HG02840 (cell line): ENCODE measurements around the gene INTS4.
"Not testable (repeated sequence)": the region's sequence is repeated elsewhere in the genome, so short reads cannot be mapped to it uniquely, and the experiment has no call there.

Source experiments
- ATAC-seq: cut with Tn5 transposase; IDR thresholded peaks from one replicate; pipeline ENCODE4 v1.9.1; 2021; ENCODE audit warnings: mild to moderate bottlenecking, moderate library complexity, moderate number of reproducible peaks; ENCODE audit not compliant: unreplicated experiment, low FRiP score

INTS4 gene

GRCh38 chr11:77884829-77885190, 109.7 kb downstream of the INTS4 start:
- no peak for ATAC-seq

GRCh38 chr11:77884186-77884828, 110.2 kb downstream of the INTS4 start:
- ATAC-seq = no peak

- ATAC-seq = no peak
Observed at GRCh38 chr11:77883775-77884174, 110.7 kb downstream of the INTS4 start.

- ATAC-seq = no peak
Observed at GRCh38 chr11:77882396-77882795, 112.1 kb downstream of the INTS4 start.

GRCh38 chr11:77879218-77879617, 115.2 kb downstream of the INTS4 start:
- ATAC-seq = no peak

- not testable (repeated sequence) for ATAC-seq
Observed at GRCh38 chr11:77878247-77878646, 116.2 kb downstream of the INTS4 start.

- no peak for ATAC-seq
Observed at GRCh38 chr11:77876045-77876444, 118.4 kb downstream of the INTS4 start.

- no peak for ATAC-seq
Observed at GRCh38 chr11:77874206-77874605, 120.3 kb downstream of the INTS4 start.

- no peak for ATAC-seq
Observed at GRCh38 chr11:77873345-77873744, 121.1 kb downstream of the INTS4 start.

- no peak for ATAC-seq
Observed at GRCh38 chr11:77871855-77872254, 122.6 kb downstream of the INTS4 start.

- ATAC-seq = no peak
Observed at GRCh38 chr11:77868744-77869143, 125.7 kb downstream of the INTS4 start.

GRCh38 chr11:77866336-77866735, 128.1 kb downstream of the INTS4 start:
- no peak for ATAC-seq

GRCh38 chr11:77865805-77866204, 128.7 kb downstream of the INTS4 start:
- ATAC-seq = no peak

GRCh38 chr11:77861444-77861843, 133.0 kb downstream of the INTS4 start:
- not testable (repeated sequence) for ATAC-seq

GRCh38 chr11:77857906-77858457, 136.5 kb downstream of the INTS4 start:
- not testable (repeated sequence) for ATAC-seq

GRCh38 chr11:77854838-77855237, 139.6 kb downstream of the INTS4 start:
- no peak for ATAC-seq

- ATAC-seq = no peak
Observed at GRCh38 chr11:77851503-77851902, 143.0 kb downstream of the INTS4 start.

- ATAC-seq = not testable (repeated sequence)
Observed at GRCh38 chr11:77843700-77844099, 150.8 kb downstream of the INTS4 start.

- ATAC-seq = no peak
Observed at GRCh38 chr11:77842441-77843121, 151.9 kb downstream of the INTS4 start.

- ATAC-seq = no peak
Observed at GRCh38 chr11:77833302-77833701, 161.2 kb downstream of the INTS4 start.

- ATAC-seq = no peak
Observed at GRCh38 chr11:77828926-77829325, 165.5 kb downstream of the INTS4 start.
